H4 (cell line): Measurements from ENCODE around the gene RANGRF. TPM values are rescaled to one million over a fixed set of nuclear protein-coding genes. Genes with fewer than 3 reads are reported as not detected.
"Not testable (repeated sequence)": the region's sequence is repeated elsewhere in the genome, so short reads cannot be mapped to it uniquely, and the experiment has no call there.

Experiments used
- DNase-seq: peaks from one replicate; pipeline ENCODE4 v3.0.0-alpha.2; 2015; ENCODE audit warnings: low spot score
- total RNA-seq: library from RNA; depleted of rRNA; stranded (reverse); fragments of >200 nt; shearing (Covaris generic); gene quantifications from 2 replicates; pipeline ENCODE4 v1.2.3, GENCODE V29; 2014; rRNA removed

RANGRF gene, protein sequence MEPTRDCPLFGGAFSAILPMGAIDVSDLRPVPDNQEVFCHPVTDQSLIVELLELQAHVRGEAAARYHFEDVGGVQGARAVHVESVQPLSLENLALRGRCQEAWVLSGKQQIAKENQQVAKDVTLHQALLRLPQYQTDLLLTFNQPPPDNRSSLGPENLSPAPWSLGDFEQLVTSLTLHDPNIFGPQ
- total RNA-seq = 5.3 and 5.6 TPM in 2 replicates

DNA sequence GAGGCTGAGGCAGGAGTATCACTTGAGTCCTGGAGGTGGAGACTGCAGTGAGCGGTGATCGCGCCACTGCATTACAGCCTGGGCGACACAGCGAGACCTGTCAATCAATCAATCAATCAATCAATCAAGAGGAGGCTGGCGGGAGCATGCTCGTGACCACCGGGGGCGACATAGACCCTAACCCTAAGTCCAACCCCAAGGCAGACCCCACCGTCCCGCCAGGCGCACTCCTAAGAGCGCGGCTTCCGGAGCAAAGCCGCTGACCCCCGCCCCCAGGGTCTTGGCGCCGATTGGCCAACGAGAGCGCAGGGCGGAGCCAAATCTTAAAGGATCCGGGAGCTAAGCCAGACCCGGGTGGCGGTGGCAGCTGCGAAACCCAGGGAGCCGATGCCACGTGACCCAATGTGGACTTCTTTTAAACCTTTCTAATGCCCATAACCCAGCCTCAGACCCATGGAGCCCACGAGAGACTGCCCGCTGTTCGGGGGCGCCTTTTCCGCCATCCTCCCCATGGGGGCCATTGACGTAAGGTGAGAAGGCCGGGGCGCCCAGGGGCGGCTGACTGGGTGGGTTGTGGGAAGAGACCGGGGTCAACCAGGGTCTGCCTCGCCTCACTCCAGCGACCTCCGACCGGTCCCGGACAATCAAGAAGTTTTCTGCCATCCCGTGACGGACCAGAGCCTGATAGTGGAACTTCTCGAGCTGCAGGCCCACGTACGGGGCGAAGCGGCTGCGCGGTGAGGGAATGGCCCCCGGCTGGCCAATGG lies at the start of gene RANGRF:
TSS of gene RANGRF (plus strand) at position 335 of the 767 bp plus-strand sequence. CDS start at position 454, 119 bp downstream.
- DNase-seq = peak; percentile 70

DNA sequence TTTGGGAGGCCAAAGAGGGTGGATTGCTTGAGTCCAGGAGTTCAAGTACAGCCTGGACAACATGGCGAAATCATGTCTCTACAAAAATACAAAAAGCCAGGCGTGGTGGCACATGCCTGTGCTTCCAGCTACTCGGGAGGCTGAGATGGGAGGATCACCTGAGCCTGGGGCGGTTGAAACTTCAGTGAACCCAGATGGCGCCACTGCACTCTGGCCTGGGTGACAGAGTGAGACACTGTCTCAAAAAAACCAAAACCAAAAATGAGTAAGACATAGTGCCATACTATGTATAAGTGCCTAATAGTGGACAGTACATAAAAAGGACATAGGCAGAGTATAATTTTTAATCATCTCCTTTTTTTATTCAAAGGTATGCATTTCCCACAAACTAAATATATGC lies 44.6 kb upstream of the RANGRF start:
- no peak for DNase-seq

- no peak for DNase-seq
These were observed 43.7 kb upstream of the RANGRF start for GRCh38 chr17:8244768-8245167.

GRCh38 chr17:8248751-8249607 lies 39.5 kb upstream of the RANGRF start, which contains the start of gene PFAS:
TSS of gene PFAS (plus strand) at chr17:8249289. CDS start at chr17:8253938, 4,649 bp downstream.
- DNase-seq = peak; percentile 78

DNA sequence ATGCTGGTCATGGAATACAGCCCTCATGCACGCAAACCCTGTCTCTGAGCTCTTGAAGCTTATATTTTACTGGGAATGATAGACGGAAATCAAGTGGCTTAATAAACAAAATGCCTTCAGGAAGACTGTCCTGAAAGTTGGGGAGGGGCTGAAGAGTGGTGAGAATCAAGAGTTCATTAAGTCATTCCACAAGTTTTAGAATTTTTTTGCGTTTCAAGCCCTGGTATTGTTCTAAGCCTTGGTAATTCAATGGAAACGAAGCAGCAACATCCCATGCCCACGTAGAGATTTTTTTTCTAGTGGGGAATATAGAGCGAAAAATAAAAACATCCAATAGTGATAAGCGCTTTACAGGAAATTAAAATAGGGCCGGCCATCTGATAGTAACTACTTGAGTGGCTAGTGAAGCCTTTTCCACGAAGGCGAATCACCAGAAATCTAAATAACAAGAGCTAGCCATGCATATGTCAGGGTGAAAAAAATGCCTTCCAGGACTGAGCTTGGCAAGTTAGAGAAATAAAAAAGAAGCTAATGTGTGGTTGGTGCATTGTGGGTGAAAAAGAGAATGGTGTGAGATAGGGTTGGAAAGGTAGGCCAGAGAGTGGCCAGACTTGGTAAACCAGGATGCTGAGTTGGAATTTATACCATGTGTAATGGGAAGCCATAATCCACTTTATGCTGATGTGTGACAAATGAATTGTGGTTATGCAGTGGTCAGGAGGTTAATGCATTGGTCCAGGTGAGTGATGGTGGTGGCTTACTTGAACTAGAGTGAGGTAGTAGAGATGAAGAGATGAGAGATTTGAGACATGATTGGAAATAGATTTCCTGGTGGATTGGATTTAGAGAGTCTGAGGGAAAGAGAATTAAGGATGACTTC lies 38.6 kb upstream of the RANGRF start:
- no peak for DNase-seq

DNA sequence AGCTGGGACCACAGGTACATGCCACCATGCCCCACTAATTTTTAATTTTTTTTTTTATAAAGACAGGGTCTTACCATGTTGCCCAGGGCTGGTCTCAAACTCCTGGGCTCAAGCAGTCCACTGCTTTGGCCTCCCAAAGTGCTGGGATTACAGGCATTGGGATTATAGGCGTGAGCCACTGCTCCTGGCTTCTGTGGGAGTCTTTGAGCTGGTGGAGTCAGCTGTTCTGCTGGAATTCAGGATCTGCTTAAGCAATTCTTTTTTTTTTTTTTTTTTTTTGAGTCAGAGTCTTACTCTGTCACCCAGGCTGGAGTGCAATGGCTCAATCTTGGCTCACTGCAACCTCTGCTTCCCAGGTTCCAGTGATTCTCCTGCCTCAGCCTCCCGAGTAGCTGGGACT lies 37.1 kb upstream of the RANGRF start:
- not testable (repeated sequence) for DNase-seq

- no peak for DNase-seq
These were observed 34.7 kb upstream of the RANGRF start for GRCh38 chr17:8253801-8254200.

GRCh38 chr17:8254881-8255280 lies 33.6 kb upstream of the RANGRF start:
- no peak for DNase-seq

DNA sequence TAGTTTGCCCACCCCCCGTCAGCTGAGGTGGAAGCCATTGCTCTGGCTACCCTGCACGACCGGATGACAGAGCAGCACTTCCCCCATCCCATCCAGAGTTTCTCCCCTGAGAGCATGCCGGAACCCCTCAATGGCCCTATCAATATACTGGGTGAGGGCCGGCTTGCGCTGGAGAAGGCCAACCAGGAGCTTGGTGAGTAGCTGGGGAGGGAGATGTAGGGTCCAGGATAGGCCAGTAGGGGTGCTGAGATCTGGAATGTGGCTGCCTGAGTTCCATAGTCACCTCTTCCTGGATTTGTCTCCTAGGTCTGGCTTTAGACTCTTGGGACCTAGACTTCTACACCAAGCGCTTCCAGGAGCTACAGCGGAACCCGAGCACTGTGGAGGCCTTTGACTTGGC lies 33.0 kb upstream of the RANGRF start:
- no peak for DNase-seq

DNA sequence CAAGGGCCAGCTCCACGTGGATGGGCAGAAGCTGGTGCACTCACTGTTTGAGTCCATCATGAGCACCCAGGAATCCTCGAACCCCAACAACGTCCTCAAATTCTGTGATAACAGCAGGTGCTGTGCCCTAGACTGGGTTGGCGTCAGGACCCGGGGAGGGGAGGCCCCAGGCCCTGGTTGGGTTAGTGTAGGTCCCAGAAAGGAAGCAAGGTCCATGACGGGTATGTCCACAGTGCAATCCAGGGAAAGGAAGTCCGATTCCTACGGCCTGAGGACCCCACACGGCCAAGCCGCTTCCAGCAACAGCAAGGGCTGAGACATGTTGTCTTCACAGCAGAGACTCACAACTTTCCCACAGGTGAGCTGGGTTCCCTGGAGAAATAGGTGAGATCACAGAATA lies 32.2 kb upstream of the RANGRF start:
- DNase-seq = no peak

GRCh38 chr17:8256691-8257090 lies 31.8 kb upstream of the RANGRF start:
- DNase-seq = no peak

DNA sequence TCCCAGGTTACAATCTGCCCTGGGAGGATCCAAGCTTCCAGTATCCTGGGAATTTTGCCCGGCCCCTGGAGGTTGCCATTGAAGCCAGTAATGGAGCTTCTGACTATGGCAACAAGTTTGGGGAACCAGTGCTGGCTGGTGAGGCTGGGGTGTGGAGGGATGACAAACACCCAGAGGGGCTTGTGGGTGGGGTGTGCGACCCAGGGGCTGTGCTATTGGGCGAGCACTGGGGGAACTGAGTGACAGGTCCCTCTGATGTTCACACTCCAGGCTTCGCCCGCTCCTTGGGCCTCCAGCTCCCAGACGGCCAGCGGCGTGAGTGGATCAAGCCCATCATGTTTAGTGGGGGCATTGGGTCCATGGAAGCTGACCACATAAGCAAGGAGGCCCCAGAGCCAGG lies 30.7 kb upstream of the RANGRF start:
- DNase-seq = no peak

- DNase-seq = no peak
These were observed 24.1 kb upstream of the RANGRF start for GRCh38 chr17:8264320-8264719.

DNA sequence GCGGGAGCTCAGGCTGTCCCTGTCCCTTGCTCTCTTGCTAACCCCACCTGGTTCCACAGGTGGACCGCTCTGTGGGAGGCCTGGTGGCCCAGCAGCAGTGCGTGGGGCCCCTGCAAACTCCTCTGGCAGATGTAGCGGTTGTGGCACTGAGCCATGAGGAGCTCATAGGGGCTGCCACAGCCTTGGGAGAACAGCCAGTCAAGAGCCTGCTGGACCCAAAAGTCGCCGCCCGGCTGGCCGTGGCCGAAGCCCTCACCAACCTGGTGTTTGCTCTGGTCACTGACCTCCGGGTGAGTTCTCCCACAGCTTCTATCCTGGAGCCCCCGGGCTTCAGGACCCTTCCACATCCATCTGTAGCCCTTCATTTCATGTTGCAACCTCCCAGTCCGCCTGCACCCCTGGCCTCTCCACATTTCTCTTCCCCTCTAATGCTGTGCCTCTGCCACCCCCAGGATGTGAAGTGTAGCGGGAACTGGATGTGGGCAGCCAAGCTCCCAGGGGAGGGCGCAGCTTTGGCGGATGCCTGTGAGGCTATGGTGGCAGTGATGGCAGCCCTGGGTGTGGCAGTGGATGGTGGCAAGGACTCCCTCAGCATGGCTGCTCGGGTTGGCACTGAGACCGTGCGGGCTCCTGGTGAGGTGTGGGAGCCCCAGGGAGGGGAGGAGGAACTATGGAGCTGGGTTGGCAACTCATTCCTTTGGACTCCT lies 23.5 kb upstream of the RANGRF start:
- DNase-seq = no peak

DNA sequence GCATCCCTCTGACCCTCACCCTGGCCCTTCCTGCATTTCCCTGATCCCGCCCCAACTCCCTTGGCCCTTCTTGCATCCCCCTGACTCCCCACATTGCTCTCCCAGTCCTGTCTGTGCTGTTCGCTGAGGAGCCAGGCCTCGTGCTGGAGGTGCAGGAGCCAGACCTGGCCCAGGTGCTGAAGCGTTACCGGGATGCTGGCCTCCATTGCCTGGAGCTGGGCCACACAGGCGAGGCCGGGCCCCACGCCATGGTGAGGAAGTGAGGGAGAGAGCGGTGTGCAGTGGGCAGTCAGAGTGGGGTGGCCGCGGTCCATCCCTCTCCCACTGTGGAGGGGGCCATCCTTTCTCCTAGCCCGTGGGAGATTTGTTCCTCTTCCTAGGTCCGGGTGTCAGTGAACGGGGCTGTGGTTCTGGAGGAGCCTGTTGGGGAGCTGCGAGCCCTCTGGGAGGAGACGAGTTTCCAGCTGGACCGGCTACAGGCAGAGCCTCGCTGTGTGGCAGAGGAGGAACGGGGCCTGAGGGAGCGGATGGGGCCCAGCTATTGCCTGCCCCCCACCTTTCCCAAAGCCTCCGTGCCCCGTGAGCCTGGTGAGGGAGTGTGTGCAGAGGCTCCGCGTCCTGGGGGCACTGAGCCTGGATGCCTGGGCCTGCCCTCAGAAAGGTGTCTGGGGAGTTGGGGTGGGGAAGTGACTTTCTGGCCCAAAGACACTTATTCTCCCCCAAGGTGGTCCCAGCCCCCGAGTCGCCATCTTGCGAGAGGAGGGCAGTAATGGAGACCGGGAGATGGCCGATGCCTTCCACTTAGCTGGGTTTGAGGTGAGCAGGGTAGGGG lies 21.6 kb upstream of the RANGRF start:
- DNase-seq = no peak

DNA sequence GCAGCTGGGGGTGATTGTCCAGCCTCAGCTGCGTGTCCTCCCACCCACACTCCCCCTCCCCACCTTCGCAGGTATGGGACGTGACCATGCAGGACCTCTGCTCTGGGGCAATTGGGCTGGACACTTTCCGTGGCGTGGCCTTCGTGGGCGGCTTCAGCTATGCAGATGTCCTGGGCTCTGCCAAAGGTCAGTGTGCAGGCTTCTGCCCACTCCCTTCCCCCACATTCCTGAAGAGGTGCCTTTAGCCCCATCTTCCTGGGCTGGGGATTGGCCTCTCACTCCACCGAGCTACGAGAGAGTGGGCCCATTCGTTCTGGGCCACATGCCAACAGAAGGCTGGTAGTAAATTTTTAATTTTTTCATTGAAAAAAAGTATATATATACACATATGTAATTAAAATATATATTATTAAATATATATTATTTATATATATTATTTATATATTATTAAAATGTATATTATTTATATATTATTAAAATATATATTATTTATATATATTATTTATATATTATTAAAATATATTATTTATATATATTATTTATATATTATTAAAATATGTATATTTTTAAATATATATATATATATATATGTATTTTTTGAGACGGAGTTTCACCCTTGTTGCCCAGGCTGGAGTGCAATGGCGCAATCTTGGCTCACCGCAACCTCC lies 20.9 kb upstream of the RANGRF start:
- DNase-seq = no peak

DNA sequence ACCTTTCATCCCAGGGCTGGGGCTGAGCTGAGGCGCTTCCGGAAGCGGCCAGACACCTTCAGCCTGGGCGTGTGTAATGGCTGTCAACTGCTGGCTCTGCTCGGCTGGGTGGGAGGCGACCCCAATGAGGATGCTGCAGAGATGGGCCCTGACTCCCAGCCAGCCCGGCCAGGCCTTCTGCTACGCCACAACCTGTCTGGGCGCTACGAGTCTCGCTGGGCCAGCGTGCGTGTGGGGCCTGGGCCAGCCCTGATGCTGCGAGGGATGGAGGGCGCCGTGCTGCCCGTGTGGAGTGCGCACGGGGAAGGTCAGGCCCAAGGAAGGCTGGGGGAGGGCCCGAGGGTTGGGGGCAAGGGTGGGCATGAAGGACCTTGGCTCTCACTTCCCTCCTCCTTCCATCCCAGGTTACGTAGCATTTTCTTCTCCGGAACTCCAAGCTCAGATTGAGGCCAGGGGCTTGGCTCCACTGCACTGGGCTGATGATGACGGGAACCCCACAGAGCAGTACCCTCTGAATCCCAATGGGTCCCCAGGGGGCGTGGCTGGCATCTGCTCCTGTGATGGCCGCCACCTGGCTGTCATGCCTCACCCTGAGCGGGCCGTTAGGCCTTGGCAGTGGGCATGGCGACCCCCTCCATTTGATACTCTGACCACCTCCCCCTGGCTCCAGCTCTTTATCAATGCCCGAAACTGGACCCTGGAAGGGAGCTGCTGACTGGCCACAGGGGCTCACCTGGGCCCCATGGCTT lies 19.7 kb upstream of the RANGRF start:
- no peak for DNase-seq

DNA sequence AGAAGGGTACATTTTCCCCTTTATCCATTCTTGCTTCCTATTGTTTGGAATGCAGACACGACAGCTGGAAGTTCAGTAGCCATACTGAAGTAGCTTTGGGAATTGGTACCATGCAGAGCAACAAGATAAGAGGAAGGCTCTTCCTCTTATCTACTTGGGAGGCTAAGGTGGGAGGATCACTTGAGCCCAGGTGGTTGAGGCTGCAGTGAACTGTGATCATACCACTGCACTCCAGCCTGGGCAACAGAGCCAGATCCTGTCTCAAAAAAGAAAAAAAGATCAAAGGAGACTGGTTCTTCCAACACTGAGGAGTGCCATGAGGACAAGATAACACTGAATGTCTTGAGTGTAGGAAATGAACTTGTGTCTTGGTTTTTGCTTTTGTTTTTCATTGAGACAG lies 16.0 kb upstream of the RANGRF start:
- DNase-seq = no peak
